Measurements from ENCODE around the gene APEH.

GRCh38 chr3:49699281-49699979 is 25.3 kb downstream of the APEH start:
- TF ChIP-seq POLR2AphosphoS5 (IDR thresholded peaks at IDR 0.05; ENCODE audit: borderline replicate concordance, low read depth, low read length): no peak
- TF ChIP-seq EZH2 (IDR thresholded peaks at IDR 0.05): no peak

Measured in SK-N-MC (cell line).